OCI-LY3 (cell line): Measurements from ENCODE around the gene PXDC1.

Experiments used
- H2AFZ ChIP-seq: fragments of 200-600, 300-600 bp; shearing (Covaris generic); 2 replicates; pipeline ENCODE4 v1.6.0; 2014; ENCODE audit warnings: antibody characterized with exemption, low read depth, low read length
- H3K27ac ChIP-seq: fragments of 200-600, 300-600 bp; sonication (generic); 2 replicates; pipeline ENCODE4 v1.5.1; 2014; ENCODE audit warnings: mild to moderate bottlenecking, low read length, moderate library complexity, mixed read lengths
- H3K27me3 ChIP-seq: fragments of 200-600, 300-600 bp; sonication (generic); 2 replicates; pipeline ENCODE4 v1.6.1; 2014; ENCODE audit warnings: low read depth, low read length, mixed read lengths
- H3K36me3 ChIP-seq: fragments of 200-600, 300-600 bp; sonication (generic); replicated peaks from 2 replicates; pipeline ENCODE3; 2014; ENCODE audit warnings: low read depth, low read length, mixed read lengths
- H3K4me1 ChIP-seq: fragments of 300-600, 200-600 bp; sonication (generic); 2 replicates; pipeline ENCODE4 v1.6.1; 2014; ENCODE audit warnings: low read length, mixed read lengths
- H3K4me2 ChIP-seq: fragments of 200-600, 300-600 bp; sonication (generic); 2 replicates; pipeline ENCODE4 v1.6.1; 2014; ENCODE audit warnings: low read length, mixed read lengths
- H3K4me3 ChIP-seq: fragments of 300-600, 200-600 bp; sonication (generic); 2 replicates; pipeline ENCODE4 v1.5.1; 2014; ENCODE audit warnings: antibody characterized with exemption, mild to moderate bottlenecking, low read length, moderate library complexity
- H3K79me2 ChIP-seq: fragments of 300-600, 200-600 bp; shearing (Covaris generic); 2 replicates; pipeline ENCODE4 v1.6.1; 2014; ENCODE audit warnings: mild to moderate bottlenecking, low read length, mixed read lengths
- H3K9ac ChIP-seq: fragments of 300-600, 200-600 bp; shearing (Covaris generic); 2 replicates; pipeline ENCODE4 v1.6.0; 2014; ENCODE audit warnings: mild to moderate bottlenecking, low read length, moderate library complexity
- H3K9me3 ChIP-seq: fragments of 200-600, 300-600 bp; shearing (Covaris generic); 2 replicates; pipeline ENCODE4 v1.6.1; 2014; ENCODE audit warnings: low read length, mixed read lengths; ENCODE audit not compliant: insufficient read depth
- H4K20me1 ChIP-seq: fragments of 200-600, 300-600 bp; sonication (generic); 2 replicates; pipeline ENCODE4 v1.6.1; 2016; ENCODE audit warnings: low read length, mixed read lengths; ENCODE audit not compliant: insufficient read depth
- CTCF ChIP-seq: fragments of 200-600, 300-600 bp; sonication (generic); IDR thresholded peaks from 2 replicates; pipeline ENCODE4 v1.5.1; 2014; ENCODE audit warnings: antibody characterized with exemption, low read length, low read depth
- EZH2phosphoT487 ChIP-seq: fragments of 200-600 bp; shearing (Covaris generic); IDR thresholded peaks from 2 replicates; pipeline ENCODE4 v1.6.1; 2018; ENCODE audit warnings: antibody characterized with exemption, mixed run types, low read depth

The PXDC1 gene

GRCh38 chr6:3781504-3781903 is 30.0 kb upstream of the PXDC1 start:
- no peak overlapping the region for H3K27ac ChIP-seq
- H3K4me3 ChIP-seq = no peak overlapping the region
- H3K27me3 ChIP-seq = no peaks in the 10 kb centered on the region
- TF ChIP-seq CTCF (no peak), EZH2phosphoT487 (no peak)
- no peak overlapping the region for H3K4me2 ChIP-seq
- H3K9ac ChIP-seq = no peak overlapping the region
- no peaks in the 10 kb centered on the region for H3K4me1 ChIP-seq
- H3K79me2 ChIP-seq = no peaks in the 10 kb centered on the region
- H3K36me3 ChIP-seq = no peaks in the 10 kb centered on the region
- H3K9me3 ChIP-seq = no peaks in the 10 kb centered on the region
- H2AFZ ChIP-seq = no peak overlapping the region
- H4K20me1 ChIP-seq = no peaks in the 10 kb centered on the region

- TF ChIP-seq EZH2phosphoT487 = no peak
- no peak for TF ChIP-seq CTCF
- no peaks in the 10 kb centered on the region for H3K79me2 ChIP-seq
Observed at GRCh38 chr6:3779574-3779849, 28.0 kb upstream of the PXDC1 start.

GRCh38 chr6:3778701-3779573 is 27.4 kb upstream of the PXDC1 start:
- H2AFZ ChIP-seq = no peak overlapping the region
- no peak overlapping the region for H3K4me2 ChIP-seq
- no peak for TF ChIP-seq CTCF
- TF ChIP-seq EZH2phosphoT487 = no peak
- no peaks in the 10 kb centered on the region for H3K4me1 ChIP-seq
- no peaks in the 10 kb centered on the region for H4K20me1 ChIP-seq
- no peaks in the 10 kb centered on the region for H3K79me2 ChIP-seq
- H3K4me3 ChIP-seq = no peak overlapping the region
- no peaks in the 10 kb centered on the region for H3K27me3 ChIP-seq
- H3K9me3 ChIP-seq = no peaks in the 10 kb centered on the region
- H3K27ac ChIP-seq = no peak overlapping the region
- no peak overlapping the region for H3K9ac ChIP-seq
- no peaks in the 10 kb centered on the region for H3K36me3 ChIP-seq

More at GRCh38 chr6:3779574-3779849, 28.0 kb upstream of the PXDC1 start:
- no peak overlapping the region for H3K9ac ChIP-seq
- H3K4me1 ChIP-seq = no peaks in the 10 kb centered on the region
- no peaks in the 10 kb centered on the region for H4K20me1 ChIP-seq
- no peaks in the 10 kb centered on the region for H3K36me3 ChIP-seq
- H3K27ac ChIP-seq = no peak overlapping the region
- H2AFZ ChIP-seq = no peak overlapping the region
- H3K9me3 ChIP-seq = no peaks in the 10 kb centered on the region
- H3K27me3 ChIP-seq = no peaks in the 10 kb centered on the region
- H3K4me2 ChIP-seq = no peak overlapping the region
- H3K4me3 ChIP-seq = no peak overlapping the region

GRCh38 chr6:3777730-3778461 is 26.4 kb upstream of the PXDC1 start:
- TF ChIP-seq CTCF (no peak), EZH2phosphoT487 (no peak)
- H2AFZ ChIP-seq = no peak overlapping the region
- H3K4me2 ChIP-seq = no peak overlapping the region
- H4K20me1 ChIP-seq = no peaks in the 10 kb centered on the region
- no peaks in the 10 kb centered on the region for H3K27me3 ChIP-seq
- H3K4me3 ChIP-seq = no peak overlapping the region
- H3K4me1 ChIP-seq = no peaks in the 10 kb centered on the region
- H3K9ac ChIP-seq = no peak overlapping the region
- H3K36me3 ChIP-seq = no peaks in the 10 kb centered on the region
- H3K79me2 ChIP-seq = no peaks in the 10 kb centered on the region
- no peak overlapping the region for H3K27ac ChIP-seq
- H3K9me3 ChIP-seq = no peaks in the 10 kb centered on the region
